ES-I3 (cell line): Measurements from ENCODE around the gene DLL3.

Experiments used
- H3K36me3 ChIP-seq: 2 replicates; pipeline ENCODE4 v1.6.1; 2013; ENCODE audit warnings: mild to moderate bottlenecking, low read length, control low read depth, moderate library complexity; ENCODE audit not compliant: insufficient read depth
- H3K4me1 ChIP-seq: 2 replicates; pipeline ENCODE4 v1.6.1; 2013; ENCODE audit warnings: mild to moderate bottlenecking, control low read depth, low read length; ENCODE audit not compliant: insufficient read depth
- H3K9ac ChIP-seq: 2 replicates; pipeline ENCODE4 v1.6.1; 2013; ENCODE audit warnings: low read depth, mild to moderate bottlenecking, low read length, moderate library complexity
- H3K9me3 ChIP-seq: 2 replicates; pipeline ENCODE4 v1.6.1; 2013; ENCODE audit warnings: mild to moderate bottlenecking, low read length, moderate library complexity; ENCODE audit not compliant: control insufficient read depth, insufficient read depth

Gene DLL3

GRCh38 chr19:39497996-39498797 lies 550 bp upstream of the DLL3 start:
- H3K9me3 ChIP-seq, result no peaks in the 10 kb centered on the region
- H3K4me1 ChIP-seq, result peaks cover 3% of the 10 kb centered on the region; the same call in 1 of the 2 replicates
- H3K9ac ChIP-seq, result peak overlapping the region; percentile 65
- no peaks in the 10 kb centered on the region for H3K36me3 ChIP-seq

- Histone ChIP-seq H3K4me1 (peaks cover 3% of the 10 kb centered on the region; the same call in 1 of the 2 replicates), H3K9me3 (no peaks in the 10 kb centered on the region), H3K9ac (no peak overlapping the region), H3K36me3 (no peaks in the 10 kb centered on the region)
Measured at GRCh38 chr19:39499932-39500331, 1.2 kb downstream of the DLL3 start.

- Histone ChIP-seq H3K9ac (no peak overlapping the region), H3K4me1 (peaks cover 3% of the 10 kb centered on the region; the same call in 1 of the 2 replicates), H3K9me3 (no peaks in the 10 kb centered on the region), H3K36me3 (no peaks in the 10 kb centered on the region)
Measured at GRCh38 chr19:39500543-39500942, 1.8 kb downstream of the DLL3 start.

GRCh38 chr19:39501340-39501739 lies 2.6 kb downstream of the DLL3 start:
- Histone ChIP-seq H3K9ac (no peak overlapping the region), H3K9me3 (no peaks in the 10 kb centered on the region), H3K36me3 (no peaks in the 10 kb centered on the region), H3K4me1 (peaks cover 3% of the 10 kb centered on the region; the same call in 1 of the 2 replicates)

DNA sequence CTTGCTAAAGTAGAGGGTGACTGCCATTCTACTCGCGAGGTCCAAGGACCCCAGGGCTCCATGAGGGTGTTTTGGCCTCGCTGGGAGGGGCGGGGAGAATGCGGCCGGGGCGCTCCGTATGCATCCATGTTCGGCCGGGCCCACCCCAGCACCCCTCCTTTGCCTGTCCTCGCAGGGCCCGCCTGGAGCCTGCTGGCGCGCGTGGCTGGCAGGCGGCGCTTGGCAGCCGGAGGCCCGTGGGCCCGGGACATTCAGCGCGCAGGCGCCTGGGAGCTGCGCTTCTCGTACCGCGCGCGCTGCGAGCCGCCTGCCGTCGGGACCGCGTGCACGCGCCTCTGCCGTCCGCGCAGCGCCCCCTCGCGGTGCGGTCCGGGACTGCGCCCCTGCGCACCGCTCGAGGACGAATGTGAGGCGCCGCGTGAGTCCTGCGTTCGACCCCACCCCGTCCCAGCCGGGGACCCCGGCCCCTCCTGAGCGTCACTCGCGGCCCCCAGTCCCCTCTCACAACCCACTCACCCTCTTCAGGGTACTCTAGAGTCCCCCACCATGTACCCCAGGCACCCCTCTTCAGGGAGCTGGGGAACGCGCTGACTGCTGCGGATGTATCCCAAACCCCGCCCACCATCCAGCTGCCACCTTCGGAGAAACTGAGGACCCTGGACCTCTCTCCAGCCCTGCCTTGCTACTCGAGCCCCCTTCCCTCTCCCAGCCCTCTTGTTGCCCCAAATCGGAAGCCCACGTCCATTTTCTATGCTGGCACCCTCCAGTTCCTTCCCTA lies 4.1 kb downstream of the DLL3 start:
- no peaks in the 10 kb centered on the region for H3K36me3 ChIP-seq
- H3K9ac ChIP-seq, result no peak overlapping the region
- H3K9me3 ChIP-seq, result no peaks in the 10 kb centered on the region
- no peaks in the 10 kb centered on the region for H3K4me1 ChIP-seq

DNA sequence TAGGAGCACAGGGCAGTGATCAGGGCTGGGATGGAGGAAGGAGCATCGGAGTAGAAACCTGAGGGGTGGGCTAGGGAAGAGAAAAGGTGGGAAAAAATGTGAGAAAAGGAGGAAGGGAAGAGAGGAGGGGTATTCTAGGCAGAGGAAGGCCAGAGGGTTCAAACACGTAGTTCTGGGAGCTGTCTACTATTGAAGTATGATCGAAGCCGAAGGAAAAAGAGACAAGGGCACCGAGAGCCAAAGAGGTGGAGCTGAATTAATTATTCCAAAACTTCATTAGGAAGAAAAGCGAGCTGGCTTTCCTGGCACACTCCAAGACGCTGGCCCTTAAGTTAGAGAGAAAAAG lies 7.8 kb downstream of the DLL3 start:
- Histone ChIP-seq H3K36me3 (no peaks in the 10 kb centered on the region), H3K4me1 (no peaks in the 10 kb centered on the region), H3K9me3 (no peaks in the 10 kb centered on the region), H3K9ac (no peak overlapping the region)

- no peaks in the 10 kb centered on the region for H3K36me3 ChIP-seq
- H3K9me3 ChIP-seq, result no peaks in the 10 kb centered on the region
- H3K4me1 ChIP-seq, result no peaks in the 10 kb centered on the region
- peak overlapping the region; percentile 56 for H3K9ac ChIP-seq
Measured at GRCh38 chr19:39506944-39507714, 8.4 kb downstream of the DLL3 start.

- peak overlapping the region; percentile 56 for H3K9ac ChIP-seq
- no peaks in the 10 kb centered on the region for H3K4me1 ChIP-seq
- H3K9me3 ChIP-seq, result no peaks in the 10 kb centered on the region
- no peaks in the 10 kb centered on the region for H3K36me3 ChIP-seq
Measured at GRCh38 chr19:39507715-39508364, 9.1 kb downstream of the DLL3 start.

DNA sequence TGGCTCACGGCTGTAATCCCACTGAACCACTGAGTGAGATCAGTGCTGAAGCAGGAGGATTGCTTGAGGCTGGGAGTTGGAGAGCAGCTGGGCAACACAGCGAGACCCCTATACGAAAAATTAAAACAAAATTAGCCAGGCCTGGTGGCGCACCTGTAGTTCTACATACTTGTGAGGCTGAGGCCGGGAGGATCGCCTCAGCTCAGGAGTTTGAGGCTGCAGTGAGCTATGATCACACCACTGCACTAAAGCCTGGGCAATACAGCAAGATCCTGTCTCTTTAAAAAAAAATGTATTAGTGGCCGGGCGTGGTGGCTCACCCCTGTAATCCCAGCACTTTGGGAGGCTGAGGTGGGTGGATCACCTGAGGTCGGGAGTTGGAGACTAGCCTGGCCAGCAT lies 9.9 kb downstream of the DLL3 start:
- no peaks in the 10 kb centered on the region for H3K9me3 ChIP-seq
- H3K9ac ChIP-seq, result no peak overlapping the region
- H3K36me3 ChIP-seq, result no peaks in the 10 kb centered on the region
- no peaks in the 10 kb centered on the region for H3K4me1 ChIP-seq

GRCh38 chr19:39509233-39509632 lies 10.5 kb downstream of the DLL3 start:
- Histone ChIP-seq H3K4me1 (no peaks in the 10 kb centered on the region), H3K9me3 (no peaks in the 10 kb centered on the region), H3K9ac (no peak overlapping the region), H3K36me3 (no peaks in the 10 kb centered on the region)

DNA sequence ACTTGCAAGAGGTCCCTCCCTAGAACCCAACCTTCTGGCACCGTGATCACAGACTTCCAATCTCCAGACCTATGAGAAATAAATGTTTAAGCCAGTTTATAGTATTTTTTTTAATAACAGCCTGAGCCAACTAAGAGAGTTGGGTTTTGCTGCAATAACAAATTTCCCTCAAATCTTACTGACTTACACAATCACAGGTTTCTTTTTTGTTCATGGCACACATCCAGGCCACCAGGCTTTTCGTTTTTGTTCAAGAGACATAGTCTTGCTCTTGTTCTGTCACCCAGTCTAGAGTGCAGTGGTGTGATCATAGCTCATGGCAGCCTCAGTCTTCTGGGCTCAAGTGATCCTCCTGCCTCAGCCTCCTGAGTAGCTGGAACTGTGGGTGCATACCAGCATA lies 14.2 kb downstream of the DLL3 start:
- H3K36me3 ChIP-seq, result no peaks in the 10 kb centered on the region
- H3K9me3 ChIP-seq, result no peaks in the 10 kb centered on the region; the same call in 1 of the 2 replicates
- H3K9ac ChIP-seq, result no peak overlapping the region
- no peaks in the 10 kb centered on the region for H3K4me1 ChIP-seq

- Histone ChIP-seq H3K9ac (peak within 1 kb of the TSS; percentile 92), H3K4me1 (0 out of 2 replicates have a peak, but pooled peaks cover 2% of the 10 kb centered on the region), H3K9me3 (no peaks in the 10 kb centered on the region; the same call in 1 of the 2 replicates), H3K36me3 (no peaks in the 10 kb centered on the region)
Measured at GRCh38 chr19:39514840-39515550, 16.2 kb downstream of the DLL3 start, which contains the start of gene SELENOV. TSS of gene SELENOV (plus strand) at chr19:39515139. CDS start at chr19:39515213, 74 bp downstream.

DNA sequence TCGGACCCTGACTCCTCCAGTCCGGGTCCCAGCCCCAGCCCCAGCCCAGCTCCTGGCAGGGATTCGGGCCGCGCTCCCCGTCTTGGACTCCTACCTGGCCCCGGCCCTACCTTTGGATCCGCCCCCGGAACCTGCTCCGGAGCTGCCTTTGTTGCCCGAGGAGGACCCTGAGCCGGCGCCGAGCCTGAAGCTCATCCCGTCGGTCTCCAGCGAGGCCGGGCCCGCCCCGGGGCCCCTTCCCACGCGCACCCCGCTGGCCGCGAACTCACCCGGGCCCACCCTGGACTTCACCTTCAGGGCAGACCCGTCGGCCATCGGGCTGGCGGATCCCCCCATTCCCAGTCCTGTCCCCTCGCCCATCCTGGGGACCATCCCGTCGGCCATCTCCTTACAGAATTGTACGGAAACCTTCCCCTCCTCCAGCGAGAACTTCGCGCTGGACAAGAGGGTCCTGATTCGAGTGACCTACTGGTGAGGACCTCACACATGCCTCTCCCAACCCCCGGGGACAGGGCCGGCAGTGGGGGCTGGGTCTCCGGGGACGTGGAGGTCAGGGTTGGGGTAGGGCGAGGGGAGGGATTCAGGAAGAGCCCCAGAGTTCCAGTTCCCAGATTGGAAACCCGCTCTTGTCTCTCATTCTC lies 16.9 kb downstream of the DLL3 start:
- peak overlapping the region; percentile 92 for H3K9ac ChIP-seq

More for the DNA sequence above, 16.9 kb downstream of the DLL3 start:
- Histone ChIP-seq H3K36me3 (peaks cover under 1% of the 10 kb centered on the region; the same call in 1 of the 2 replicates), H3K9me3 (no peaks in the 10 kb centered on the region; the same call in 1 of the 2 replicates), H3K4me1 (0 out of 2 replicates have a peak, but pooled peaks cover 2% of the 10 kb centered on the region)
